Left hindlimb (tissue), 1 donor: Measurements from ENCODE around the gene AARSD1.
"Not testable (repeated sequence)": the region's sequence is repeated elsewhere in the genome, so short reads cannot be mapped to it uniquely, and the experiment has no call there.

ENCODE experiments used
- DNase-seq: peaks from one replicate; pipeline ENCODE4 v3.0.0-alpha.2; 2018

AARSD1 gene

DNA sequence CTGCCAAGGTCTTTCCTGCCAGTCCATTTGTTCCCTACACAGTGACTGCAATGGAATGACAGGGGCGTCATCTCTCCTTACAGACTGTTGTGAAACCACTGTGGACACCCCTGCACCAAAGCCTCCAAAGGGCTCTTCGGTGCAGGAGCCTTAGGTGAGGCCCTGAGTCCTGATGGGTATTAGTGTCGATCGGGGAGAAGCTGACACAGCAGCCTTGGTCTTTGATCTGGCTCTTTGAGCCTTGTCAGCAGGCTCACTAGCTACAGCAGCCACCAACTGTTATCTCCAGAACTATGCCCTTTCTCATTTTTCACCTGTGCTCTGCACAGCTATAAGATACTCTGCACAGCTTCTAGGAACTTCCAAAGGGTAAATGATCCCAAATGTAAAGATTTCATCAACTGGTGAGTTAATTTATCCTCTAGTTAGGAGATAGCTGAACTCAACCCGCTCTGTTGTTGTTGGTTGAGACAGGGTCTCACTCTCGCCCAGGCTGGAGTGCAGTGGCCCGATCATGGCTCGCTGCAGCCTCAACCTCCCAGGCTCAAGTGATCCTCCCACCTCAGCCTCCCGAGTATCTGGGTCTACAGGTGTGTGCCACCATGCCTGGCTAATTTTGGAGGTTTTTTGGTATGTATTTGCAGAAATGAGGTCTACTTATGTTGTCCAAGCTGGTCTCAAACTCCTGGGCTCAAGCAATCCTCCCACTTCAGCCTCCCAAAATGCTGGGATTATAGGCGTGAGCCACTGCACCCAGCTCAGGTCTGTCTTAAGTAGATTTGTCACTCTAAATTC lies 44.0 kb downstream of the AARSD1 start:
- DNase-seq, result no peak

DNA sequence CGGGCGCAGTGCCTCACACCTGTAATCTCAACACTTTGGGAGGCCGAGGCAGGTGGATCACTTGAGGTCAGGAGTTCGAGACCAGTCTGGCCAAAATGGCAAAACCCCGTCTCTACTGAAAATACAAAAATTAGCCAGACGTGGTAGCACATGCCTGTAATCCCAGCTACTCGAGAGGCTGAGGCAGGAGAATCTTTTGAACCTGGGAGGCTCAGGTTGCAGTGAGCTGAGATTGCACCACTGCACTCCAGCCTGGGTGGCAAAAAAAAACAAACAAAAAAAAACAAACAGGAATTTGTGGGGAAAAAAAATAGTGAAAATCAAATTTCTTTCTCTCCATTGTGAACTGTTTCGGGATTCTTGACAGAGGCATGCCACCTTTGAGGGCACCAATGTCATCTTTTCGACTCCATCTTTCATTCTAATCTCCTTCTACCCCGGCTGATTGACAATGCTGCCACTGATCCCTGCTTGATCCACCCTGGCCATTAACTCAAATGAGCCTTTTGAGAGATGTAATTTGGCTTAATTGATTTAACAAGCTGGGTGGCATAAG lies 44.7 kb downstream of the AARSD1 start:
- DNase-seq, result not testable (repeated sequence)

DNA sequence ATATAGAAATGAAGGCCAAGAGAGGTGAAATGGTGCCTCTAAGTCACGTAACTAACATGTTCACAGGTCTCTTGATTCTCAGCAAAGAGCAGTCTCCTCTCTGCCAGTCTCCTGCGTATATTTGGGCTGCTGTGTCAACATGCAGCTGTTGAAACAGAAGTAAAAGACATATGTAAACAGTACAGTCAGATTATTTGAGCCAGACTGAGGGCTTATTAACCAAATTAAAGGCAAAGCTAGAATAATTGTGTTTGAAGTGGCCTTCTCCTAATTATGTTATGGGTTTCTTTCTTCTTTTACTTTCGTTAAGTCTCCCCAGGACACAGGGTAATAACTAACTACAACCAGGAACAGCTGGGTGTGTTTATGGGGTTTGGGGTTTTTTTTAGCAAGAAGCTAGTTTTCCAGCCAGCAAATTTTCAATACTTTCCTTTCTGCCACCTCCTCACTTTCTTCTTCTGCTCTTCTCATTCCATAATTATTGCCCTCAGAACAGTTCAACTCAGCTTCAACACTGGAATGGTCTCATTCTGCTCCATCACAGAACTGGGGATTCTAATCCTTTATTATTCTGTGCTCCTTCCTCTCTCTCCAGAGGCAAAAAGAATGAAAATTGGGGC lies 45.2 kb downstream of the AARSD1 start:
- no peak for DNase-seq

DNA sequence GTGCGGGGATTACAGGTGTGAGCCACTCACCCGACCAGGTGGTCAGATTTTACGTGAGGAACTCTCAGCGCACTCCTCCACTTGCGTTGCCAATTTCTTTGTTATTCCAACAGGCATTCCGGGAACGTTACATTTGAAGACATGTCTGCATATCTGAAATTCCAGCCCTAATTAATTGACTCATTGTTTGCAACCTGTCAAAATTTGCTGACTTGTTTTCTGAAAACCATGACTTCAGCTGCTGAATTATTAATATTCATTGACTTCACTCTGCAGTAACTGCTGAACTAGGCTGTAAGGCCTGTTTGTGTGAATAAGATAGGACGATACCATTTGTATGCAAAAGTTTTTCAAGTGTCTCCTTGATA lies 47.0 kb downstream of the AARSD1 start:
- DNase-seq, result no peak

DNA sequence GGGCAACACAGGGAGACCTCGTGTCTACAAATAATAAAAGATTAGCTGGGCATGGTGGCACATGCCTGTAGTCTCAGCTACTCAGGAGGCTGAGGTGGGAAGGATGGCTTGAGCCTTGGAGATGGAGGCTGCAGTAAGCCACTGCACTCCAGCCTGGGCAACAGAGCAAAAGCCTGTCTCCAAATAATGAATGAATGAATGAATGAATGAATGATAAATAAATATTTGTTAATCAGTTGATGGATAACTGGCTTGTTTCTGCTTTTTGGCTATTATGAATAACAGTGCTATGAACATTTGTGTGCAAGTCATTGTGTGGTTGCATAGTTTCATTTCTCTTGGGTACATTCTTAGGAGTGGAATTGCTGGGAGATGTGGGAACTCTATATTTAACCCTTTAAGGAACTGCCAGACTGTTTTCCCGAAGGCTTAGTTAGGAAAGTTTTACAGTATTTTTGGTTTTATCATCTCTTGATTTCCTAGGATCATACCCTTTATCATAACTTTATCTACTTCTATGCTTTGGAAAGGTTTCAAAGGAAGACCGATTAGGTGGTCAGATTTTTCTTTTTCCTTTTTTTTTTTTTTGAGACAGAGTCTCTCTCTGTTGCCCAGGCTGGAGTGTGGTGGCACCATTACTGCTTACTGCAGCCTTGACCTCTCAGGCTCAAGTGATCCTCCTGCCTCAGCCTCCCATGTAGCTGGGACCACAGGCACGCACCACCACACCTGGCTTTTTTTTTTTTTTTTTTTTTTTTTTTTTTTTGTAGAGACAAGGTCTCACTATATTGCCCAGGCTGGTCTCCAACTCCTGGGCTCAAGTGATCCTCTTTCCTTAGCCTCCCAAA lies 47.6 kb downstream of the AARSD1 start:
- not testable (repeated sequence) for DNase-seq

DNA sequence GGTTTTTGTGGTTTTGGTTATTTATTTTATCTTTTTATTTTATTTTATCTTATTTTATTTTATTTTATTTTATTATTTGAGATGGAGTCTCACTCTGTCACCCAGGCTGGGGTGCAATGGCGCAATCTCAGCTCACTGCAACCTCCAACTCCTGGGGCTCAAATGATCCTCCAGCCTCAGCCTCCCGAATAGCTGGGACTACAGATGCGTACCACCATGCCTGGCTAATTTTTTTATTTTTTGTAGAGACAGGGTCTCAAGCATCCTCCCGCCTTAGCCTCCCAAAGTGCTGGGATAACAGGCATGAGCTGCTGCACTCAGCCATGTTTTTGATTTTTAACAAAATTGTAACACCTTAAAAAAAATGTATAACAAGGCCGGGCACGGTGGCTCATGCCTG lies 49.0 kb downstream of the AARSD1 start:
- not testable (repeated sequence) for DNase-seq

DNA sequence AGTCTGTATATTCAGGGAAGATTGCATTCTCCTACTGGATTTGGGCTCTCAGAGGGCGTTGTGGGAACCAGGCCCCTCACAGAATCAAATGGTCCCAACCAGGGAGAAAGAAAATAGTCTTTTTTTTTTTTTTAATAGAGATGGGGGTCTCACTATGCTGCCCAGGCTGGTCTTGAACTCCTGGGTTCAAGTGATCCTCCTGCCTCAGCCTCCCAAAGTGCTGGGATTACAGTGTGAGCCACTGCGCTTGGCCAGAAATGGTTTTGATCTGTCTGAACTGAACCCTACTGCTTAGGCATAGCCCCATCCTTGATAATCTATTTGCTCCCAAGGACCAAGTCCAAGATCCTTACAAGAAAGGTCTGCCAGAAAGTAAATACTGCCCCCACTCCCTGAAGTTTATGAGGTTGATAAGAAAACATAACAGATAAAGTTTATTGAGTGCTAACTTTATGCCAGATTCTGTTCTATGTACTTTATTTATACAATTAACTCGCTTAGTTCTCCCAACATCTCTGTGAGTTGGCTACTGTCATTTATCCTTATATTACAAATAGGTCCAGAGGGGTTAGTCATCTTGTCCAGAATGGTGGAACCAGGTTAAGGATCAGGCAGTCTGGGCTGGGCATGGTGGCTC lies 50.2 kb downstream of the AARSD1 start:
- no peak for DNase-seq

DNA sequence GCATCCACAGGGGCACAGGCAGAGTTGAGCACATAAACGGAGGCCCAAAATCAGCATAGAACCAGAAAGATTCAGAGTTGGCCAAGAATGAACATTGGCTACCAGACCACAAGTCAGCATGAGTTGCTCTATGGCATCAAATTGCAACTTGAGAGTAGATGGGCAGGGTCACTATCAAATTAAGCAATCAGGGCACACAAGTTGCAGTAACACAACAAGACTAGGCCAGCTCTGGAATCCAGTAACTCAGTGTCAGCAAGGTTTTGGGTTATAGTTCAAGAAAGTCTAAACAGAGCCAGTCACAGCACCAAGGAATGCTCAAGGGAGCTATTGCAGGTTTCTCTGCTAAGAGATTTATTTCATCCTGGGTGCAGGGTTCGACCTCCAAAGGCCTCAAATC lies 50.7 kb downstream of the AARSD1 start:
- DNase-seq, result no peak

DNA sequence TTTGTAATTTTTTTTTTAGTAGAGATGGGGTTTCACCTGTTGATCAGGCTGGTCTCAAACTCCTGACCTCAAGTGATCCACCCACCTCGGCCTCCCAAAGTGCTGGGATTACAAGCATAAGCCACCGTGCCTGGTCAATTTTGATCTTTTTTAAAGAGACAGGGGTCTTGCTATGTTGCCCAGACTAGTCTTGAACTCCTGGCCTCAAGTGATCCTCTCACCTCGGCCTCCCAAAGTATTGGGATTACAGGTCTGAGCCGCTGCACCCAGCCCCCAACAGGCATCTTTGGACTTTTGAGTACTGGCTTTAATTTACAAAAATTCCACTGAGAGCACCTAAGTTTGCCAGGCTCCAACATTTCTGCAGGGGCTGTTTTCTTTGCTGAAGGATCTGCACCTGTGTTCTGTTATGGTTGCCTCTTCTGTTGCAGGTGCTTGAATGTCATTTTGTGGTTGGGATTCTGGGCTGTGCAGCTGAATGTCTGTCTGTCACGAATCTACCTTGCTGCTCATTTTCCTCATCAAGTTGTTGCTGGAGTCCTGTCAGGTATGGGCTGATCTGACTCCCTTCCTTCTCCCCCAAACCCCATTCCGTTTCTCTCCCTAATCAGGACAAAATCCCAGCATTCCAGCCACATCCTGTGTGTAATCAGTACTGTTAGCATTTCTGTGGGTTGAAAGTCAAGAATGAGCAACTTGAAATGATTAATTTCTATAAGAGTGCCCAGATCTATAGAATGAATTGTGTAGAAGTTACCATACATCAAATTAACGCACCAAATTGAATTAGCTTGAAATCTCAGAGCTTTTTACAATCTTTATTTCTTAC lies 55.2 kb downstream of the AARSD1 start:
- no peak for DNase-seq

DNA sequence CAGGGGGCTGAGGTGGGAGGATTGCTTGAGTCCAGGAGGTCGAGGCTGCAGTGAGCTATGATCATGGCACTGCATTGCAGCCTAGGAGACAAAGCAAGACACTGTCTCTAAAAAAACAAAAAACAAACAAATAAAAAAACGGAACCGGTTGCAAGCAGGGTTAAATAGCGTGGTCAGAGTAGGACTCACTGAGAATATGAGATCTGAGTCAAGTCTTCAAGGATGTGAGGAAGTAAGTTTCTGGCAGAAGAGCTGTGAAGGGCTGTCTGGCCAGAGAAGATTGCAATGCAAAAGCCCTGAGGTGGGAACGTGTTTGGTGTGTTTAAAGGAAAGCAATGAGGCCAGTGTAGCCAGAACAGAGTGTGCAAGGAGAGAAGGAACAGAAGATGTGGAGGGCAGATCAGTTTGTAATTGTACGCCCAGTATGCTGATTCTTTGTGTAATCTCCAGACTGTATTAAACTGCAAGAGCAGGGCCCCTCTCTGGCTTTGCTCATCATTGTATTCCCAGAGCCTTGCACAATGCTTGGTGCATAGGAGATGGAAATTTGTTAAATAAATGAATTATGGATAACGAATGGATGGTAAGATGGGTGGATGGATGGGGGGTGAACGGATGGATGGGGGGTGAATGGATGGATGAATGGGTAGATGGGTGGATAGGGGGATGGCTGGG lies 57.3 kb downstream of the AARSD1 start:
- no peak for DNase-seq

DNA sequence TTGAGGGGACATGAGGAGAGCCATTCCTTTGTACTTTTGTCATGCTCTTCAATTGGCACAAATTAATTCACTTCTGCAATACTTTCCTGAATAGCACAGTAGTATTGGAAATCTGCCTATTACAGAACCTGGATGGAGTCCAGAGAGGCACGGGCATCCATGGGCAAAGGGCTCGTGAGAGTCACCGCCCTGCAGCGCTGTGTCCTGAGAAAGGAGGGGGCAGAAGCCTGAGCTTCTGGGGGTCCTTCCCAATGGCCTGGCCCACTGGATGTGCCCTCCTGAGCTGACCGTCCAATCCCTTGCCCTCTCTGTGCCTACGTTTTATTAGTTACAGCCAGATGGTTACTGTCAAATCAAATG lies 60.2 kb downstream of the AARSD1 start:
- no peak for DNase-seq

DNA sequence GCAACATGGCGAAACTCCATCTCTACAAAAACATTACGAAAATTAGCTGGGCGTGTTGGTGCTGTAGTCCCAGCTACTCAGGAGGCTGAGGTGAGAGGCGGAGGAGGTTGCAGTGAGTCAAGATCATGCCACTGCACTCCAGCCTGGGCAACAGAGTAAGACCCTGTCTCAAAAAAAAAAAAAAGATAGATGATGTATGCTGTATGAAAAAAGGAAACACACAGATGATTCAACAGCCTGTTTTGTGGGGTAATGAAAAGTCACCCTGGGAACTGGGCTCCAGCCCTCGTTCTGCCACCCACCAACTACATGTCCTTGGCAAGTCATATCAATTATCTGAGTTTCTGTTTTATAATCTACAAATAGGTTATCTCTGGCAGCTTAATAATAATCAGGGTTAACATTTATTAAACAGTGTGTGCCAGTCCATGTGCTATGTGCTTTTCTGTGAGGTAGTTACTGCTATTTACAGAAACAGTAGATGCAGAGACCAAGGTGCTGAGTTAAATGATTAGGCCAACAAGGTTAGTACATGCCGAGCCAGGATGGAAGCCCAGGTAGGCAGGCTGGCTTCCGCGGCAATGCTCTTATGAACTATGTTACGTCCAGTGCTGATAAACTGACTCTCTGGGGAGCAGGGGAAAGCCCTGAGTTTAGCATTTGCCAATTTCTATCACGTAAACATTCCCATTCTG lies 62.6 kb downstream of the AARSD1 start:
- DNase-seq, result no peak
